MM.1S (cell line): ENCODE measurements around the gene EXOC3L1.

Experiments used
- EZH2 ChIP-seq: fragments of 300-600 bp; sonication (generic); optimal IDR thresholded peaks from 2 replicates; pipeline ENCODE3; 2017; ENCODE audit warnings: low read depth, mild to moderate bottlenecking, antibody characterized with exemption, low read length, mixed read lengths
- TF ChIP-seq, protein P1 (sequence below): fragments of 300-600 bp; sonication (generic); IDR thresholded peaks from 2 replicates; pipeline ENCODE4 v1.5.1; 2016; ENCODE audit warnings: antibody characterized with exemption, low read length, mixed read lengths

DNA sequence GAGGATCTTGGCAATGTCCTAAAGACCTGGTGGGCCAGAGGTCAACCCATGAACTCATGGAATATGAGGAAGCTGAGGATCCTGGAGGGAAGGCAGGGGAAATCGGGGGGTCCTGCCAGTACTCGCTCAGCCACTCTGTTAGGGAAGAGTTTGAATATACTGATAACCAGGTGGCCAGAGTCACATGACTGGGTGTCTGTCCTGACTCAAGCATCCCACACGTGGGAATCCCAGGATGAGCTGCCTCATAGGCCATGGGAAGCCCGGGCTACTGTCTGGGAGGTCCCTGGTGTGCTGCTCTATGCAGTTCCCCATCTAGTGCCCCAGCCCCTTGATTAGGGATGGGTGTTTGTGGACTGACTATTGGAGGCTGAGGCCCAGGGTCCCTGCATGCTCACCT is 1.6 kb downstream of the EXOC3L1 start:
- TF ChIP-seq, protein P1, sequence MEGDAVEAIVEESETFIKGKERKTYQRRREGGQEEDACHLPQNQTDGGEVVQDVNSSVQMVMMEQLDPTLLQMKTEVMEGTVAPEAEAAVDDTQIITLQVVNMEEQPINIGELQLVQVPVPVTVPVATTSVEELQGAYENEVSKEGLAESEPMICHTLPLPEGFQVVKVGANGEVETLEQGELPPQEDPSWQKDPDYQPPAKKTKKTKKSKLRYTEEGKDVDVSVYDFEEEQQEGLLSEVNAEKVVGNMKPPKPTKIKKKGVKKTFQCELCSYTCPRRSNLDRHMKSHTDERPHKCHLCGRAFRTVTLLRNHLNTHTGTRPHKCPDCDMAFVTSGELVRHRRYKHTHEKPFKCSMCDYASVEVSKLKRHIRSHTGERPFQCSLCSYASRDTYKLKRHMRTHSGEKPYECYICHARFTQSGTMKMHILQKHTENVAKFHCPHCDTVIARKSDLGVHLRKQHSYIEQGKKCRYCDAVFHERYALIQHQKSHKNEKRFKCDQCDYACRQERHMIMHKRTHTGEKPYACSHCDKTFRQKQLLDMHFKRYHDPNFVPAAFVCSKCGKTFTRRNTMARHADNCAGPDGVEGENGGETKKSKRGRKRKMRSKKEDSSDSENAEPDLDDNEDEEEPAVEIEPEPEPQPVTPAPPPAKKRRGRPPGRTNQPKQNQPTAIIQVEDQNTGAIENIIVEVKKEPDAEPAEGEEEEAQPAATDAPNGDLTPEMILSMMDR: no peak
- TF ChIP-seq EZH2: no peak
